Type B pancreatic cell (in vitro differentiated cells): ENCODE results near the gene GRAMD1C. TPM values are rescaled to one million over a fixed set of nuclear protein-coding genes. Genes with fewer than 3 reads are reported as not detected.
"Not testable (repeated sequence)": the region's sequence is repeated elsewhere in the genome, so short reads cannot be mapped to it uniquely, and the experiment has no call there.

Experiments used
- DNase-seq: peaks from one replicate; pipeline ENCODE4 v3.0.0; 2021; ENCODE audit warnings: mixed read lengths; ENCODE audit not compliant: unreplicated experiment; ENCODE audit errors: extremely low spot score
- H3K27ac Mint-ChIP-seq: 2 replicates; pipeline ENCODE4 v1.8.0; 2021; ENCODE audit warnings: mild to moderate bottlenecking, mixed read lengths
- H3K27me3 Mint-ChIP-seq: 2 replicates; pipeline ENCODE4 v1.8.0; 2021; ENCODE audit warnings: mixed read lengths
- H3K36me3 Mint-ChIP-seq: 2 replicates; pipeline ENCODE4 v1.8.0; 2021; ENCODE audit warnings: mixed read lengths
- H3K4me1 Mint-ChIP-seq: one replicate; pipeline ENCODE4 v1.8.0; 2021; ENCODE audit warnings: mixed read lengths; ENCODE audit not compliant: unreplicated experiment
- H3K4me3 Mint-ChIP-seq: 2 replicates; pipeline ENCODE4 v1.8.0; 2021; ENCODE audit warnings: mild to moderate bottlenecking, mixed read lengths
- H3K9me3 Mint-ChIP-seq: 2 replicates; pipeline ENCODE4 v1.8.0; 2021; ENCODE audit warnings: mixed read lengths
- total RNA-seq: library from RNA; stranded (reverse); gene quantifications from 2 replicates; pipeline ENCODE4 v1.2.1, GENCODE V29; 2021; ENCODE audit warnings: low replicate concordance
- TF ChIP-seq, protein P1 (sequence below): fragments of 200-600 bp; sonication (generic); conservative IDR thresholded peaks from 2 replicates; pipeline ENCODE4 v1.5.0; 2021; ENCODE audit warnings: antibody characterized with exemption, mild to moderate bottlenecking

The GRAMD1C gene
- total RNA-seq, 1 donor from 2014 or later = 7.3 TPM

DNA sequence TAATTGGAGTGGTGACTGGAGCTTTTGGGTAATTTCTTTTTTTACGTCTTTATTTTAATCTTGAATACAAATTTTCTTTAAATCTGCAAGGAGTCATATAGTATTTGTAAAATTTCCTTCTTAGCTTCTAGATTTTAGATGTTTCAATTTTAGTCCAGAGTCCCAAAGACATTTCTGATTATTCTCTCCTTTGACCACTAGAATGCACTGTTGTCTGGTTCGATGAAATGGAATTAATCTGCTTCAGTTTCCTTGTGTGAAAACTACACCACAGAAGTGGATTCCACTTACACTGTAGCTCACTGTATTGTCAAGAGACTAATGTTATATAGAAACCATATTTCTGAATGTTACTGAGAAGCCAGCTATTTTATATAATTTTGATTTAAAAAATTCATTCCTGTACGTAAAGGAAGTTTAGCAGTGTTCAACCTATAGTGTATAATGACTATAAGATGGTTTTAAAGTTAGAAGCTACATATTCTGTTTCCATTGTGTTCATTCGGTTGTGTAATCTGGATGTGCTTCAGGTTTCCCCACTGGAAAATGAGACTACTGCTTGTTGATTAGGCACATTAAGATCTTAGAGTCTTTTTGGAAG is 6.1 kb downstream of the GRAMD1C start:
- TF ChIP-seq, protein P1, sequence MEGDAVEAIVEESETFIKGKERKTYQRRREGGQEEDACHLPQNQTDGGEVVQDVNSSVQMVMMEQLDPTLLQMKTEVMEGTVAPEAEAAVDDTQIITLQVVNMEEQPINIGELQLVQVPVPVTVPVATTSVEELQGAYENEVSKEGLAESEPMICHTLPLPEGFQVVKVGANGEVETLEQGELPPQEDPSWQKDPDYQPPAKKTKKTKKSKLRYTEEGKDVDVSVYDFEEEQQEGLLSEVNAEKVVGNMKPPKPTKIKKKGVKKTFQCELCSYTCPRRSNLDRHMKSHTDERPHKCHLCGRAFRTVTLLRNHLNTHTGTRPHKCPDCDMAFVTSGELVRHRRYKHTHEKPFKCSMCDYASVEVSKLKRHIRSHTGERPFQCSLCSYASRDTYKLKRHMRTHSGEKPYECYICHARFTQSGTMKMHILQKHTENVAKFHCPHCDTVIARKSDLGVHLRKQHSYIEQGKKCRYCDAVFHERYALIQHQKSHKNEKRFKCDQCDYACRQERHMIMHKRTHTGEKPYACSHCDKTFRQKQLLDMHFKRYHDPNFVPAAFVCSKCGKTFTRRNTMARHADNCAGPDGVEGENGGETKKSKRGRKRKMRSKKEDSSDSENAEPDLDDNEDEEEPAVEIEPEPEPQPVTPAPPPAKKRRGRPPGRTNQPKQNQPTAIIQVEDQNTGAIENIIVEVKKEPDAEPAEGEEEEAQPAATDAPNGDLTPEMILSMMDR = peak; percentile 80
- Mint-ChIP-seq H3K4me1 (peaks cover 12% of the 10 kb centered on the region), H3K27me3 (no peaks in the 10 kb centered on the region), H3K4me3 (peak overlapping the region; percentile 3), H3K36me3 (no peaks in the 10 kb centered on the region), H3K9me3 (no peaks in the 10 kb centered on the region), H3K27ac (peak overlapping the region; percentile 12)
- no peak for DNase-seq

DNA sequence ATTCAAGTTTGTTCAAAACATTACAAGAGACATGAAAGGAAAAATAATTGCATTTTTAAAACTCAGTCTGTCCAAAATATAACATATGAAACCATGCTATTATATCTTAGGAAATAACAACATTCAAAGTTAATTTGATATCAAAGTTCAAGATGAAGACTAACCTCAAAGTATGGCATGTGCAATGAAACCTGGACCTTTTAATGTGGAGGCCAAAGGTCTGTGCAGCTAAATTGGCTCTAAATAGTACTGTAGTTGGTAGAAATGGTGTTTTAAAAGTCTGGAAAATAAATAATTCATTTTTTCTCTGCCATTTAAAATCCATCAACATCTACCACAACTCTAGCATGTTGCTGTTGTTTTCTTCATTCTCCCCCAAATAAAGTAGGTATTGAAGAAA is 8.7 kb downstream of the GRAMD1C start:
- TF ChIP-seq, protein P1 = no peak
- H3K27ac Mint-ChIP-seq = peak overlapping the region; percentile 90
- H3K9me3 Mint-ChIP-seq = no peaks in the 10 kb centered on the region
- no peaks in the 10 kb centered on the region for H3K27me3 Mint-ChIP-seq
- H3K36me3 Mint-ChIP-seq = no peaks in the 10 kb centered on the region
- DNase-seq = no peak
- H3K4me1 Mint-ChIP-seq = peaks cover 12% of the 10 kb centered on the region
- peak overlapping the region; percentile 0 for H3K4me3 Mint-ChIP-seq

DNA sequence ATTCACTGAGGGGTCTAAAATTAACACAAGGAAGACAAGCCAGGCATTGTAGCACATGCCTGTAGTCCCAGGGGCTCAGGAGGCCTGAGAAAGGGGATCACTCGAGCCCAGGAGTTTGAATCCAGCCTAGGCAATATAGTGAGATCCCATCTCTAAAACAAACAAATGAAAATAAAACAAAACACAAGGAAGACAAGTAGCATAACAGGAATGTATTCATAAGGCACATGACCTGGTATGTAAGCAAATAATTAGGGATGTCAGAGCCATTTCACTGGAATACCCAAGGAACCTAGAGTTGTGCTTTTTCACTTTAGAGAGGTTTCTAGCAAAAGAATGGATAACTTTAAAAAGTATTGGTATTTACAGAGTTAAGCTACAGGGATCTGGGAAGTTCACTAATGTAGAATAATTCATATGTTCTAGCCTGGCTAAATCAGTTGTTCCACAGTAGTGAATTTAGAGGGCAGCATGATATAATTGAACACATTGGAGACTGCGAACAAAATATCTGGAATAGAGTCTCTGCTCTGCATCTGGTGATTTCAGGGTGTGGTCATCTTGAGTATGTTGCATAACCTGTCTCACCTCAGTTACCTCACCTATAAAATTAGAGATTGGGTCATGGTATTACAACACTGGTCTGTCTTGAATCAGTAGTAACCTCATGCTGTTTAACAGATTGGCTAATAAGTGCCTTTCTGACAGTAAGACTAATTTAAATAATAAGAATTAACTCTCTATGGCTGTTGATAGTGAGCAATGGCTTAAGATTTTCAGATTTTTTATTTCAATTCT is 9.3 kb downstream of the GRAMD1C start:
- Mint-ChIP-seq H3K4me3 (peak overlapping the region; percentile 18), H3K27me3 (no peaks in the 10 kb centered on the region)
- DNase-seq = no peak

DNA sequence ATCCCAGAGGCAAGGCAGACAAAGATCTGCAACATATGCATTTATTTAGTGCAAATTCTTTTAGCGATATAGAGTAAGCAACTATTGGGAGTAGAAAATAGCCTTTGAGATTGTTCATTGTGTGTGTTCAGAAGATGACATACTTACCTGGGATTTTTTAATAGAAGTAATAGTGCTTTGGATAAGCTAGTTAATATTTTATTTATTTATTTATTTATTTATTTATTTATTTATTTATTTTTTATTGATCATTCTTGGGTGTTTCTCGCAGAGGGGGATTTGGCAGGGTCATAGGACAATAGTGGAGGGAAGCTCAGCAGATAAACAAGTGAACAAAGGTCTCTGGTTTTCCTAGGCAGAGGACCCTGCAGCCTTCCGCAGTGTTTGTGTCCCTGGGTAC is 10.5 kb downstream of the GRAMD1C start:
- H3K36me3 Mint-ChIP-seq, H3K27ac Mint-ChIP-seq, H3K9me3 Mint-ChIP-seq, DNase-seq, H3K27me3 Mint-ChIP-seq, H3K4me3 Mint-ChIP-seq: not testable (repeated sequence)
- peaks cover 12% of the 10 kb centered on the region for H3K4me1 Mint-ChIP-seq

More for the DNA sequence above, 9.3 kb downstream of the GRAMD1C start:
- TF ChIP-seq, protein P1 = no peak
- no peaks in the 10 kb centered on the region for H3K9me3 Mint-ChIP-seq
- H3K27ac Mint-ChIP-seq = peak overlapping the region; percentile 90
- H3K4me1 Mint-ChIP-seq = peaks cover 12% of the 10 kb centered on the region
- H3K36me3 Mint-ChIP-seq = no peaks in the 10 kb centered on the region

GRCh38 chr3:113849841-113850240 is 11.3 kb downstream of the GRAMD1C start:
- not testable (repeated sequence) for H3K9me3 Mint-ChIP-seq, H3K27me3 Mint-ChIP-seq, H3K36me3 Mint-ChIP-seq, H3K4me1 Mint-ChIP-seq, DNase-seq, H3K27ac Mint-ChIP-seq, H3K4me3 Mint-ChIP-seq

- H3K36me3 Mint-ChIP-seq, H3K9me3 Mint-ChIP-seq, H3K27me3 Mint-ChIP-seq, H3K4me3 Mint-ChIP-seq, DNase-seq, H3K4me1 Mint-ChIP-seq, H3K27ac Mint-ChIP-seq: not testable (repeated sequence)
These were observed 11.8 kb downstream of the GRAMD1C start for GRCh38 chr3:113850391-113850790.

DNA sequence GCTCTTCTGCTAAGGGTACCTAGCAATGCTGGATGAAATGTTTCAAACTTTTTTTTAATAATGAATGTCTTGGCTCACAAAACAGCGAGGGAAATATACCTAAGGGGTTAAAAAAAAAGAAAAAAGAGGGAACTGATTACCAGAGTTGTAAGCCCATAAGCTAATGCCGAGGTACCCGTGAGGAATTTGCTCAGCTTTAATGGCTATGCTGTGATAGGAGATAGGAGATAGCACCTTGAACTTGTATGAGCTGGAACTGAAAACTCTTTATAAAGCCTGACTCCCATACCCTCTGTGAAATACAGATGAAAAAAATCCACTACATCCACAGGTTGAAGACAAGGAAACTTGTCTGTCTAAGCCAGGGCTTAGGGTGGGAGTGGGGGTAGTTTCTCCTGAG is 13.9 kb downstream of the GRAMD1C start:
- H3K9me3 Mint-ChIP-seq = no peaks in the 10 kb centered on the region
- no peak for DNase-seq
- TF ChIP-seq, protein P1 = no peak
- no peaks in the 10 kb centered on the region for H3K36me3 Mint-ChIP-seq
- peaks cover 4% of the 10 kb centered on the region for H3K27me3 Mint-ChIP-seq
- no peak overlapping the region for H3K27ac Mint-ChIP-seq
- no peak overlapping the region for H3K4me3 Mint-ChIP-seq
- H3K4me1 Mint-ChIP-seq = peaks cover 5% of the 10 kb centered on the region
